Measurements from ENCODE around the gene LAIR2. TPM values are rescaled to one million over a fixed set of nuclear protein-coding genes. Genes with fewer than 3 reads are reported as not detected.

Gene LAIR2, protein sequence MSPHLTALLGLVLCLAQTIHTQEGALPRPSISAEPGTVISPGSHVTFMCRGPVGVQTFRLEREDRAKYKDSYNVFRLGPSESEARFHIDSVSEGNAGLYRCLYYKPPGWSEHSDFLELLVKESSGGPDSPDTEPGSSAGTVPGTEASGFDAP
- total RNA-seq = not detected

DNA sequence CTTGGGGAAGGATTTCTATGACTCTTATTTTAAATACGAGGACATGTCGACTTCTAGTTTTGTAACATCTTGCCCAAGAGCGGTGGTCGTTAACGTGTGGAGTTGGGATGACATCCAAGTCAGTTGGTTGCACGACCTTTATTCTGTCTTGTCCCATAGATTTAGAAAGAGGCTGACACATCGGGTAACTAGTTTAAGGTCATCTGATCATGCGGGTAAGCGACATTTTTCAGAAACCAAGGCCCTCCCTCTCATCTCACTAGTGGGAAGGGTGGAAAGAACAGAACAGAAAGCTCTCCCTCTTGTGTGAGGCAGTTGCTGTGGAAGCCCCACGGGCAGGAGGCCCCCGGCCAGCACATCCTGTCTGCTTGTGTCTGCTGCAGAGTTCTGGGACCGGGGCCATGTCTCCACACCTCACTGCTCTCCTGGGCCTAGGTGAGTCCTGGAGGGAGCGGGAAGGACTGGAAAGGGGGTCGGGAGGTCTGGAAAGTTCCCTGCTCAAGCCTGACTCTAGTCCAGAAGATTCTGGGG, at the start of gene LAIR2:
Gene LAIR2 (plus strand): TSS at position 314 of the 531 bp plus-strand sequence. CDS start 88 bp downstream, at position 402.
- TF ChIP-seq, protein P1, sequence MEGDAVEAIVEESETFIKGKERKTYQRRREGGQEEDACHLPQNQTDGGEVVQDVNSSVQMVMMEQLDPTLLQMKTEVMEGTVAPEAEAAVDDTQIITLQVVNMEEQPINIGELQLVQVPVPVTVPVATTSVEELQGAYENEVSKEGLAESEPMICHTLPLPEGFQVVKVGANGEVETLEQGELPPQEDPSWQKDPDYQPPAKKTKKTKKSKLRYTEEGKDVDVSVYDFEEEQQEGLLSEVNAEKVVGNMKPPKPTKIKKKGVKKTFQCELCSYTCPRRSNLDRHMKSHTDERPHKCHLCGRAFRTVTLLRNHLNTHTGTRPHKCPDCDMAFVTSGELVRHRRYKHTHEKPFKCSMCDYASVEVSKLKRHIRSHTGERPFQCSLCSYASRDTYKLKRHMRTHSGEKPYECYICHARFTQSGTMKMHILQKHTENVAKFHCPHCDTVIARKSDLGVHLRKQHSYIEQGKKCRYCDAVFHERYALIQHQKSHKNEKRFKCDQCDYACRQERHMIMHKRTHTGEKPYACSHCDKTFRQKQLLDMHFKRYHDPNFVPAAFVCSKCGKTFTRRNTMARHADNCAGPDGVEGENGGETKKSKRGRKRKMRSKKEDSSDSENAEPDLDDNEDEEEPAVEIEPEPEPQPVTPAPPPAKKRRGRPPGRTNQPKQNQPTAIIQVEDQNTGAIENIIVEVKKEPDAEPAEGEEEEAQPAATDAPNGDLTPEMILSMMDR (IDR thresholded peaks at IDR 0.05) = no peak
- TF ChIP-seq POLR2AphosphoS5 (IDR thresholded peaks at IDR 0.05) (no peak), POLR2A (IDR thresholded peaks at IDR 0.05) (no peak), EP300 (IDR thresholded peaks at IDR 0.05) (no peak)
- Histone ChIP-seq H3K36me3 (no peaks in the 10 kb centered on the region), H3K4me1 (no peaks in the 10 kb centered on the region), H3K9me3 (no peaks in the 10 kb centered on the region), H3K4me3 (no peak within 1 kb of the TSS), H3K27me3 (peaks cover 46% of the 10 kb centered on the region), H3K27ac (no peak within 1 kb of the TSS)
- WGBS, 2 donors (ENCODE audit: low coverage in 1 of 2) = 70 to 85% methylated on average over 2 to 8 of the region's 14 CpGs
- ATAC-seq = no peak

DNA sequence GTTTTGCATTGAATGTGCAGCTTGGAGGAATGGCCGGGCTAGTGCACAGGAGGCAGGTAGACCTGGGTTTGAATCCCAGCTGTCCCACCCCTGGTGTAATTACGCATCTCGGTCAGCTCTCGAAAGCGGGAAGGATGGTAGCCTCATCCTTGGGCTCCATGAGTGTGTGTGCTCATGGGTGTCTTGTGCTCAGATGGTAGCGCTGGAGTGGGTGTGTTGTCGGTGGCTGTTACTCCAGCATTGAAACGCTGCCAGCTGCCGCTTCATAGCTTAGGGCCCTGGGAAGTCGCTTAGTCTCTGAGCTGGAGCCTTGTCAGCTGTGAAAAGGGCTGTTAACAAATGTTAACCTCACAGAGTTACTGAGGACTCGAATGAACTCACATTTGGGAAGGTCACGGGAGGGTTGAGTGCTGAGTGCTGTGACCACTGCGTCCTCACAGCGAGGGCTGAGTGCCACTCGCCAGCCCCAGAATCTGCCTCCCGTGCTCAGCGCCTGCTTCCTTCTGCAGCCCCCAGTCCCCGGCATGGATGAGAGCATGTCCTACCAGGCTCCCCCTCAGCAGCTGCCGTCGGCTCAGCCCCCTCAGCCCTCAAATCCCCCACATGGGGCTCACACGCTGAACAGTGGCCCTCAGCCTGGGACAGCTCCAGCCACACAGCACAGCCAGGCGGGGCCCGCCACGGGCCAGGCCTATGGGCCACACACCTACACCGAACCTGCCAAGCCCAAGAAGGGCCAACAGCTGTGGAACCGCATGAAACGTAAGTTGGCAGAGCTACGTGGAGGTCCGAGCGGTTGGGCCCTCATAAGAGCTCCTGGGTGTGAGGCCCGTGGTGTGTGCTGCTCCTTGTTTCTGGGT, 48.5 kb upstream of the LAIR2 start:
- Histone ChIP-seq H3K27ac (no peak overlapping the region), H3K36me3 (peaks cover 0 to 80% of the 10 kb centered on the region in 2 donors), H3K4me3 (no peak overlapping the region), H3K9me3 (no peaks in the 10 kb centered on the region), H3K27me3 (no peaks in the 10 kb centered on the region), H3K4me1 (peaks cover 3 to 61% (median 22%) of the 10 kb centered on the region in 3 donors)
- 80 to 91% methylated on average over 1 to 7 of the region's 31 CpGs for whole genome bisulfite sequencing, 2 donors (ENCODE audit: low coverage in 1 of 2)
- no peak for ATAC-seq
- TF ChIP-seq POLR2AphosphoS5 (IDR thresholded peaks at IDR 0.05) = no peak

DNA sequence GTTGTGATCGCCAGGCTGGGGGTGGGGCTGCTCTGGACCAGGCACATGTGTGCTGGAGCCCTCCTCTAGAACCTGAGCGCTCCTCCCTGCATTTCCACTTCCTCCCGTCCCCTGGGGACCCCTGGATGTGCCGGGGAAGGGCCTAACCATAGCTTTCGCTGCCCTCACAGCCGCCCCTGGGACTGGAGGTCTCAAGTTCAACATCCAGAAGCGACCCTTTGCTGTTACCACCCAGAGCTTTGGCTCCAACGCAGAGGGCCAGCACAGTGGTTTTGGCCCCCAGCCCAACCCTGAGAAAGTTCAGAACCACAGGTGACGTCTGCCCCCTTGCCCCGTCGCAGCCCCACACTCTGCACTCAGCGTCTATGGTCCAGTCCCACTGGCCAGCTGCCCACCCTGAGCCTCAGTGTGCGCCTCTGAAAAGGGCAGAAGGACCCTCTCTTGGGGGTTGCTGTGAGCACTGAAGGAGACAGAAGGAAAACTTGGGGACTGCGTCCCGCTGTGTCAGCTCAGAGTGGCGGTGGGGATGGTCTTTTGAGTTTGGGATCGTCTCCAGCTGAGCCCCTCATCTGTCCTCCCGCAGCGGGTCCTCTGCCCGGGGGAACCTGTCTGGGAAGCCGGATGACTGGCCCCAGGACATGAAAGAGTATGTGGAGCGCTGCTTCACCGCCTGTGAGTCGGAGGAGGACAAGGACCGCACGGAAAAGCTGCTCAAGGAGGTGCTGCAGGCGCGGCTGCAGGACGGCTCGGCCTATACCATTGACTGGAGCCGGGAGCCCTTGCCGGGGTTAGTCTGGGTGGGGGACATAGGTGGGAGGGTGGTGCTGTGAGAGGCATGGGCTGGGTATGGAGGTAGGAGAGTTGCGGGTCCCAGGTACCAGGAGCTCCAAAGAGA, 47.6 kb upstream of the LAIR2 start:
- Histone ChIP-seq H3K4me1 (peaks cover 3 to 65% (median 21%) of the 10 kb centered on the region in 3 donors), H3K27me3 (no peaks in the 10 kb centered on the region), H3K4me3 (no peak overlapping the region), H3K36me3 (peaks cover 0 to 89% of the 10 kb centered on the region in 2 donors), H3K27ac (no peak overlapping the region), H3K9me3 (no peaks in the 10 kb centered on the region)
- TF ChIP-seq EP300 (IDR thresholded peaks at IDR 0.05) (no peak), POLR2AphosphoS5 (IDR thresholded peaks at IDR 0.05) (no peak), POLR2A (IDR thresholded peaks at IDR 0.05) (no peak)
- TF ChIP-seq, protein P1 (IDR thresholded peaks at IDR 0.05) = no peak
- WGBS, 2 donors (ENCODE audit: low coverage in 1 of 2) = 83 to 95% methylated on average over 3 to 5 of the region's 33 CpGs
- ATAC-seq = no peak

DNA sequence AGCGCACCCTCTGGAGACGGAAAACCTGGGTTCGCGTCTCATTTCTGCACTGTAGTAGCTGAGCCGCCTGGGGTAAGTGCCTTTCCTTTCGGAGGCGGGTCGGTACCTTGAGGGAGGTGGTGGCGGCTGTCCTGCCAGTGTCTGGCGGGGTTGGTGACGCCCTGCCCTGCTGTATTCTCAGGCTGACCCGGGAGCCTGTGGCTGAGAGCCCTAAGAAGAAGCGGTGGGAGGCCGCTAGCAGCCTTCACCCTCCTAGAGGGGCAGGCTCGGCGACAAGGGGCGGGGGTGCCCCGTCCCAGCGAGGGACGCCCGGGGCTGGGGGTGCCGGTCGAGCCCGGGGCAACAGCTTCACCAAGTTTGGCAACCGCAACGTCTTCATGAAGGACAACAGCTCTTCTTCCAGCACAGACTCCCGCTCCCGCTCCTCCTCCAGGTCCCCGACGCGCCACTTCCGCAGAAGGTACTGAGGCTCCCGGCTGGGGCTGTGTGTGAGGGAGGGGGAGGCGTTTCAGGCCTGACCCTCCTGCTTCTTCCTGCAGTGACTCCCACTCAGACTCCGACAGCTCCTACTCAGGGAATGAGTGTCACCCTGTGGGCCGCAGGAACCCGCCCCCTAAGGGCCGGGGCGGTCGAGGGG, 46.7 kb upstream of the LAIR2 start:
- WGBS, 2 donors (ENCODE audit: low coverage in 1 of 2) = 92% methylated on average over 4 of the region's 40 CpGs; no CpG with 5 or more reads in 1 of the 2 donors
- Histone ChIP-seq H3K36me3 (peaks cover 0 to 97% of the 10 kb centered on the region in 2 donors), H3K27ac (no peak overlapping the region), H3K27me3 (no peaks in the 10 kb centered on the region), H3K4me3 (no peak overlapping the region), H3K9me3 (no peaks in the 10 kb centered on the region), H3K4me1 (peaks cover 2 to 65% (median 12%) of the 10 kb centered on the region in 3 donors)
- ATAC-seq = no peak
- TF ChIP-seq EP300 (IDR thresholded peaks at IDR 0.05) = no peak

DNA sequence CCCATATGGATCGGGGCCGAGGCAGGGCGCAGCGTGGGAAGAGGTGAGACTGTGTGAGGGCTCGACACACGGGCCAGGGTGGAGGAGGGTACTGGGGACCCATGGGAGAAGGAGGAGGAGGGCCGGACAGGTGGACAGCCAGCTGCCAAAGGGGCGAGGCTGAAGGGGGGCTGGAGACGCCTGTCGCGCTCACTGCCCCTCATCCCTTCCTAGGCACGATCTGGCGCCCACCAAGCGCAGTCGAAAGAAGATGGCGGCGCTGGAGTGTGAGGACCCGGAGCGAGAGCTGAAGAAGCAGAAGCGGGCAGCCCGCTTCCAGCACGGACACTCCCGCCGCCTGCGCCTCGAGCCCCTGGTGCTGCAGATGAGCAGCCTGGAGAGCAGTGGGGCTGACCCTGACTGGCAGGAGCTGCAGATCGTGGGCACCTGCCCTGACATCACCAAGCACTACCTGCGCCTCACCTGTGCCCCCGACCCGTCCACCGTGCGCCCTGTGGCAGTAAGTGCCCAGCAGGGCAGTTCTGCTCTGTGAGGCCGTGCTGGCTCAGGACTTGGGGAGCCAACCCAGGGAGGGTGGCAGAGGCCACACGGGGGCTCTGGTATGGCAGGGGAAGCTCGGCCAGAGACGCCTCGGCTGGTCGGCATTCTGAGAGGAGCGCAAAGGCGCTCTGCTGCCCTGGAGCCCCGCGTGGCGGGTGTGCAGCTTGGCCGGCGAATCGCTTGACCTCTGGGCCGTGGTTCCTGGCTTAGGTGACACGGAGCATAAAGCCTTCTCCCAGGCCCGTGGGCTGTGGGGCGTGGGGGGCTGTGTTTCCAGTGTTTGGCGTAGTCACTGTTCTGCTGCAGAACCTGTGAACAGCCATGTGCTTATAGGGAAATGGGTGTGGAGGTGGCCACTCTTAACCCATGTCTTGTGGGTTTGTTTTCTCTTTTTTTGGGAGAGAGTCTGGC, 45.9 kb upstream of the LAIR2 start:
- H3K4me1 ChIP-seq = peaks cover 0 to 65% (median 9%) of the 10 kb centered on the region in 3 donors
- no peak overlapping the region for H3K27ac ChIP-seq
- ATAC-seq = no peak
- H3K27me3 ChIP-seq = no peaks in the 10 kb centered on the region
- 91 to 92% methylated on average over 8 to 19 of the region's 51 CpGs for WGBS, 2 donors (ENCODE audit: low coverage in 1 of 2)
- peaks cover 0 to 100% of the 10 kb centered on the region in 2 donors for H3K36me3 ChIP-seq
- no peak overlapping the region for H3K4me3 ChIP-seq
- H3K9me3 ChIP-seq = no peaks in the 10 kb centered on the region
- no peak for TF ChIP-seq EP300 (IDR thresholded peaks at IDR 0.05)
- TF ChIP-seq, protein P1 (IDR thresholded peaks at IDR 0.05) = no peak
- TF ChIP-seq POLR2A (IDR thresholded peaks at IDR 0.05) = no peak
- TF ChIP-seq POLR2AphosphoS5 (IDR thresholded peaks at IDR 0.05) = no peak

Measured in gastroesophageal sphincter (tissue), 4 donors.